Activated effector memory CD4-positive, alpha-beta T cell treated with anti-CD3 and anti-CD28 coated beads, Interleukin-2, amount 50 U/mL, for 16 hours (primary cell): Measurements from ENCODE around the gene HEPACAM2.

ENCODE experiments used
- DNase-seq: peaks from one replicate; pipeline ENCODE4 v3.0.0-alpha.2; 2020

HEPACAM2 gene

DNA sequence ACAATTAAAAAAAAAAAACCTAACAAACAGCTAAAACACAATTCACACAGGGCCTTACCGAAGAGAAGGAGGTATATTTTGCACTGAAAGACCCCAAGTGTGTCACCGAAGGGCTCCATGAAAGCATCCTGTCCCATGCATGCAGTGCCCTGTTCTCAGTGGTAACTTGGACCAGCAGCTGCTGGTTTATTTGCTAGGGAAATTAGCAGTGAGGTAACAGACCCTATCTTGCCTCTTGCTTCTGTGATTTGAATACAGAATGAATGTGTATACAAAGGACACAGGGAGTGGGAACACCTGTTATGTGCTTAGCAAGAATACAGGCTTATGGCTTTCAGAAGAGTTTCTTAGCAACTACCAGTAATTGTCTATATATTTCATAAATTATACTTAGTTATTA is at the start of gene HEPACAM2:
TSS of gene HEPACAM2 (minus strand) at position 160 of the 400 bp plus-strand sequence.
- DNase-seq, result no peak

DNA sequence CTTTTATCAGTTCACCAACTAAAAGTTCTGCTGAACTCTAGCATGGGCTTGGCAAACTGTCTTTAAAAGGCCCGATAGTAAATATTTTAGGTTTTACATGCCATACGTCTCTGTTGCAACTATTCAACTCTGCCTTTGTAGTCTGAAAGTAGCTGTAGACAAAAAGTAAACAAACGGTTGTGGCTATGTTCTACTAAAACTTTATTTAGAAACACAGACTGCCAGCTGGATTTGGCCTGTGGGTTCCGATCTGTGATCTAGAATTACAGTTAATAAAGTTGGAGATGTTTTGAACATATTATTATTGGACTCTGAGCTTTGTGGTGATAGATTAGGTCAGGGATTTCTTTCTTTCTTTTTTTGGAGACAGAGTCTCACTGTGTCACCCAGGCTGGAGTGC is 39.0 kb upstream of the HEPACAM2 start:
- DNase-seq, result no peak

DNA sequence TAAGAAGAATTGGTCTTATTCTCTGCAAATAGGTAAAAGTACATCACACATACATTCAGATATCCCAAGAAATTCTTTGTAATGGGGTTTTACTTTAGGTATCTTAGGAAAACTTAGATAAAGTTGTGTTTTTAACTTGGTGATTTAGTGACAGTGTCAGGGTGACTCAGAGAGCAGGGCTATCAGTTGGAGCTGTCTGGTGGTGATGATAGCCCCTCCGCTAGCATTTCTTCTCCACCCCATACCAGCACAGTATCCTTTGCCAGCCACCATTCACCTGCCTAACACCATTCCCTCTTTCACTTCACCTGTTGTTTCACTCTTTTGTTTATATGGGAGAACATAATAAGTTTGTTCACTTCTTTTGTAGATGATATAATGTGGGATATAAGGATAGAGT is 36.3 kb upstream of the HEPACAM2 start:
- no peak for DNase-seq

DNA sequence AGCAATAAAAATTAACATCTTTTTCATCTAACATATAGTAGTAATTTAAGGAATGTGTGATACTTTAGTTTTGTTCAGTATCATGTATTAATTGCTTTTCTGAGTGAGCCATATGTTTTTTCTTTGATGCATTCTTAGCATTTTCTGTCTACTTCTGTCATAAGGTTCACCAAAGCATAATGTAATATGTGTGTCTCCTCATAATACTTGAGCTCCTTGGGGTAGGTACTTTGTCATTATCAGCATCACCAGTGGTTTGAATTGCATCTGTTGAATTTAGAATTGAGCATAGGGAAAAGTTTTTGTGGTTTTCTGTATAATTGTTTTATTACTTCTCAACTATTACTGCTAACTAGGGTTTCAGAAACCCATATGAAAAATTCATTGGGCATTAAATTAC is 32.4 kb upstream of the HEPACAM2 start:
- DNase-seq, result no peak

DNA sequence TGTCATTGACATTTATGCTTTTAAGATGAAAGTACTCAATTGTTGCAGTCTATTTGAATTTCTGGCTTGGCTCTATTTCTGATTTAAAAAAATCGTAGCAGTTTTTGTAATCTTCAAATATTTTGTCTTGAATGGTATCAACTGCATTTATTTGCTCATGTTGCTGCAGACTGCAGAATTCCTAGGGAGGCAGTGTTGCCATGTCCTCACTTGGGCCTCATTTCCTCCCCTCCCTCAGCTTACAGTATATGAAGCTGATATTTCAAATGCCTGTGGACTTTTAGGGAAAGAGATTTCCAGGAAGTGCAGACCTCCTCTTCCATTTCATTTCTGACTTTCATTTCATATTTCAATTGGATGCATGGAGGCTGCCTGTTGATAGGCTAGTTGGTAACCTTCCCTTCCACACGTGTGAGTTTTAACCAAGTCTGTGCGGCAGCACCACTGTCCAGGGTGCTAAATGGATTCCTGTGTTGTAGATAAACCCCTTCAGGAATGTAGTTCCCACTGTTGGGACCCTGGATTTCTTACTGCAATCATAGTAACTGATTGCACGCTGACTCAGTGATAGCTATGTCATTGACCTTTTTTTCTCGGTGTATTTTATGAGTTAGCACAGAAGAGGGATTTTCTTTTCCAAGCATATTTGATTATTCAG is 23.4 kb upstream of the HEPACAM2 start:
- no peak for DNase-seq

DNA sequence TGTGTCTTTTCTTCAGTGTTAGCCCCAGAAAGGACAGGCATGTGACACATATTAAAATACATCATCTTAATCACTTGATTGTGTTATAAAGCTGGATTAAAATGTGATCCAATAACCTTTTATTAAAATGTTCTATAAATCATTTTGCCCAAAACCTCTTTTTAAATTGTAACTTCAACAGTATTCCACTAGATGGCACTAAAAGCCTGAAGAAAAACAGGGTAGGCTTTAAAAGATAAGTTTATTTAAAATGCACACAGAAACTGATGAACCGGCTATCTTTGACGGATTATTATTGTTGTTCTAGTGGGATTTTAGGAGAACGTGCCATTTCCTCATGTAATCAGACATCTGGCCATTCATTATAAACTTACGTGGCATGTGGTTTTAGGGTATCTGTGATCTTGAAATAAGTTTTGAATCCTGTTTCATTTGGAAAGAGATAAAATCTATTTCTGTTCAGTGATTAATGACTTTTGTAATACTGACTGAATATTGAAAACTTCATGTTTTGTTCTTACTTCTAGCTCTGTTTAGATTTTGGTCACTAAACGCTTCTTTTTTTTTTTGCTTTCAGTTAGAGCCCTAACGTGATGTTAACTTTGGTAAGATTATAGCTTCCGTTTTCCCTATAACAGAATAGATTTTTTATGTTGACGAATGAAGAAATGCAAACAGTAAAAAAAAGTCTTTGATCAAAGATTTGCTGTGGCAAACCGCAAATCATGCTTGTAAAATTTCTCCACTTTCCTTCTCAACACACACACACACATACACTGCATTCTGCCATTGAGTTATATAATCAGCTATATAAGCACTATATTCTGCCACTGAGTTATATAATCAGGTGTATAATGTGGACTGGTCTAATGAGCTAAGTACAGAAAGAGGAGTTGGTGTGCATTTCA is 19.5 kb upstream of the HEPACAM2 start:
- no peak for DNase-seq

DNA sequence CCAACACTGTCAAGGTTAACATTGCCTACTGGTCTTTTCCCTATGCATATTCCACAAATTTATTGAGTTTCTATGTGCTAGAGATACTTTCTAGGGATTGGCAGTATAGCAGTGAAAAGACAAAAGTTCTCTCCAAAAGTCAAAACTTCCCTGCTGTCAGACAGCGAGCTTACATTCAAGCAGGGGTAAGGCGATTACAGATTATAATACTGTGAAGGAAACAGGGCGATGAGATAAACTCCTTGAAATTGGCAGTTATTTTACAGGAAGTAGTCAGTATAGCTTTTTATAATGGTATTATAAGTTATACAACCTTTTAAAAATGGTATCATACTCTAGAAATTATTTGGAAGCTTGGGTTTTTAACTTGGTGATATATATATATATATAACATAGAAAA is 15.8 kb upstream of the HEPACAM2 start:
- DNase-seq, result no peak

DNA sequence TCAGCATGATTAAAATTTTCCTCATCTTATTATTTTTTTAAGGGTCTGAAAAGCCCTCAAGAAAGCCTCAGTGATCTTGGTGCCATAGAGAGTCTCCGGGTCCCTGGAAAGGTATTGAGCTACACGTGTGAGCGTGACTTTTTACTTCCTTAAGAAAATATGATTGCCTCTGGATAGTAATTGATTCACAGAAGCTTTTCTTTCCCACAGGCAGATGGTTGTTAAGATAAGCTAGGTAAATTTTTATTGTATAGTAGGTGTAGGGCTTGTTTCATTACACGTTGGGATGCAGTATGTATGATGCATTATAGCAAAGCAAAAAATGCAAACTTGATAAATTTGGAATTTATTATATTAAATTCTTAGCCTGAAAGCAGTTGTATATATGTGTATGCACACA is 13.6 kb upstream of the HEPACAM2 start:
- no peak for DNase-seq

DNA sequence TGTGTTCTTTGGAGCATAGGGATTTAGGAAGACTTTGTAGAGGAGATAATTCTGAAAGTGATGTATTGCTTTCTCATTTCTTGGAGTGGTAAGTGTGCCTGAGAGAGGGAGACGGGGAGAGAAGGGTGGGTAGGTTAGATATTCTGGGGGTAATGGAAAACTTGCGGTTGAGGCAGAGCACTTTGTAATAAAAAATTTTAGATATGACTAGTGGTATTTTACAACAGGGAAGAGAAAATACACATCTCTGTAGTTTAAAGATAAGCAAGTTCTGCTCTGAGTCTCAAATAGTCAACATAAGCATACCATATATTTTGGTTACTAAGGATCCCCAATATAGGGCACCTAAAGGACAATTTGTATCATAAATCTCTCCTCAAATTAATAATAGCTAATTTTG is 12.5 kb upstream of the HEPACAM2 start:
- DNase-seq, result no peak

DNA sequence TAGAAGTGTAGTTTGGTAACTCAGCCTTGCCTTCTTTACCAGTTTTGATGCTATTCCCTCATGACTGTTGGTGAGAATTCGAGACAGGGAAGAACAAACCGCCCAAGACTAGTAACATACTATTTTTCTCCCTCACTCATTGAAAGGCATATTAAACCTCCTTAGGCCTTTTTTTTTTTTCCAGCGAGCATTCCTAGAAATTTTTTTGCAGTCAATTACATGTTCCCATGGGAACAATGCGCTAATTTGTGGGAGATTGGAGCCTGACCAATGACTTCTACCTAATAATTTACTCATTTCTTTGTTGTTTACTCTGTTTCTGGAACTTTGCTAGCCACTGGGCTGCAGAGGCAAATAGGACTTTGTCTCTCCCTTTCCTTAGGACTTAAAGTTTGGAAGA is 11.9 kb upstream of the HEPACAM2 start:
- no peak for DNase-seq

DNA sequence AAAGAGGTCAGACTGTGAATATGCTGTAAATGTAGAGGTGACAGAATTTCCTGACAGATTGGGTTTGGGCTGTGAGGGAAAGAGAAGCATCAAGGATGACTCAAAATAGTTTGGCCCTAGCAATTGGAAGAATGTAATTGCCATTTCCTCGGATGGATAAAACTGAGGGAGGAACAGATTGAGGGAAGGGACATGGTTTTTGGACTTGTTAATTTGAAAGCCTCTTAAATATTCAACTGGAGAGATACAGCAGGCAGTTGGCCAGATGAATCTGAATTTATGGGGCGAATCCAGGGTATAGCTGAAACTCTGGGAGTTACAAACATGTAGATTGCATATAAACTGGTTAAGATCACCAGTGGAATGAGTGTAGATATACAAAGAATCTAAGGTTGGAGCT is 9.3 kb upstream of the HEPACAM2 start:
- DNase-seq, result no peak

DNA sequence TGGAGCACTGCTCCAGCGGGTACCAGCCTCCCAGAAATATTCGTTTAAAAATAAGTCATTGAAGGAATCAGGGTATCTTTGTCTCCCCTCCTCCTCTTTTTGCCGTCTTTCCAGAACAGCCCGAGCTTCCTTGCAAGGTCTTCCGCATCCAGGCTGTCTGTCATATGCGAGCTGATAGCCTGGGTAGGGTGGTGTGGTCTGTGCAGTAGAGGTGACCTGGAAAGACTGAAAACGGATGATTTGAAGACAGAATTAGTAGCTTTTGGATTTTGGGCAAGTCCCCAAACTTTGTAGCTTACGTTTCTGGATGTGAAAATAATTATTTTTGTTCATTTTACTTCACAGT is 6.4 kb upstream of the HEPACAM2 start:
- no peak for DNase-seq

DNA sequence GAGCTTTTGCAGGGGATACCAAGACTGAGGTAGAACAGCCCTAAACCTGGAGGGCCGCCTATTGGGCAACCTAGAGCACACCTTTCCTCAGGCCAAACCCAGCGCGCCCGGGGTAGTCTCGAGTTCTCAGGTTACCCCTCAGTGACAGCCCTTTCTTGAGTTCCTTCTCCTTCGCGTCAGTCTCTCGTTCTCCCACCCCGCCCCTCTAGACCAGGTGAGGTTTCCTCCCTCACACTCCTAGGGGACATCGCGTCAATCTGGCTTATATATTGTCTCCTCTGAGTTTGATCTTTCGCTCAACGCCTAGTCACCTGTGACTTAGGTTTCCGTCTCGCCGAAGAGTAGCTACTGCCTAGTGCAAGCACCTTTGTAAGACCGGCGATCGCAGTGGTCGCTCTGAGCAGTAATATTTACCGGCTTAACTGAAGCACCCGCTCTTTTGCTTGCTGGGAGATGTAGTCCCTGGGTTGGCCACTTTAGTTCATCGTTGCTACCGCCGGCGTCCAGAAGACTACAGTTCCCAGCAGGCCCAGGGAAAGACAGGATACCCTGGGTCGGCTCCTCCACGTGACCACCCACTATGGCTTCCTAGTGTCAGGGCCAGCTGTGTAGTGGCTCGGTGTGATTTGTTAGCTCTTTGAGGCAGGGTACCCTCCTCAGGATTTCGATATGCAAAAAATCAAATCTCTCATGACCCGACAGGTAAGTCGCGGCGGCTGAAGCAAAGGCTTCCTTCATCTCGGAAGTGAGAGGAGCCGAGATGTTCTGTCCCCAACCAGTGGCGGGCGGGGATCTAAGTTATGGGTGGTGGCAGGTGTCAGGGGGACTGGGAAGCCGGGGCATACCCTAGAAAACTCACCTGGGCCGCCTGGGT is 5.8 kb upstream of the HEPACAM2 start, which contains the start of gene VPS50:
TSS of gene VPS50 (plus strand) at position 568 of the 874 bp plus-strand sequence. CDS start at position 670, 102 bp downstream.
- DNase-seq, result peak; percentile 97

DNA sequence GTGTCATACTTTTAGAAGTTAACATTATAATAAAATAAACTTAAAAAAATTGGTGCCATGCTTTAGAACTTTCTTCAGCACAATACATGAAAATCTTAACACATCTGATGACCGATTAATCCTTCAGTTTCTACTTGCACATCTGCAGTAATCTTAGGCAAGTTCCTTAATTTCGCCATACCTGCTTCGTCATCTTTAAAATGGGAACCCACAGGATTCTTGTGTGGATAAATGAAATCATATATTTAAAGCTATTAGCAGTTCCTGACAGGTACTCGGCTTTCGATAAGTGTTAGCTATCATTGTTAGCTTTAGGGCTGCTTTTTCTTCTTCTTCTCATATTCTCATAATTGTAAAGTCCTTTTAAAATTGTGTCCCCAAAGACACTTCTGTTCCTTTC is 5.0 kb upstream of the HEPACAM2 start:
- no peak for DNase-seq

DNA sequence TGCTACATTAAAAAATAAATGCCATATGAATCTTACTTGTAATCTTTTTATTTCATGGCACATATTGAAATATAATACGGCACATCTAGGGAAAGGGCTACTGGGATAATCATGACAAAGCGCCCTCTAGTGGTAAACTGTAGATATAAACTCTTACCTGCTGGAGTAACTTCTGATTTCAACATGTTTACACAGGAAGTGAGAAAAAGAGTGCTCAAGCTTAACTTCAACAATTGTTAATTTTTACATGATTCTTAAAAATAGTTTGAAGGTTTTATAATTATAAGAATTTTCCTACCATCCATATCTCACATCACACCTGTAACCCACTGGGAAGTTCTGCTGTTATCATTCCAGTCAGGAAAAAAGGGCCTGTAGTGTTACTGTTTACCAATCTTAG is 2.0 kb upstream of the HEPACAM2 start:
- no peak for DNase-seq

DNA sequence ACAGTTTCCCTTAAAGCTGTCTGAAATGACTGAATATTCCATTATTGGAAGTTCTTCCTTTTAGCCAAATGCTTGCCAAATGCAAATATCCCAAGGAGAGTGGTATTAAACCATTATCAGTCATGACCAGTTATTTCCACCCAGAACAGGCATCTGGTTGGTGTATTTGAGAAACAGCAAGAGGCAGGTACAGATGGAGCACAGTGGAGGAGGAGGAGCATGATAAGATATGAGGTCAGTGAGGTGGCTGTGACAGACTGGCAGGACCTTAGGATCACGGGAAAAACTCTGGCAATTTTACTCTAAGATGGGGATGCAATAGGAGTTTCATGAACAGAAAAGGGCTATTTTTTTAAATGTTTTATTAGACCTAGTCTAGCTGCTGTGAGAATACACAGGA is 6.4 kb downstream of the HEPACAM2 start:
- no peak for DNase-seq

DNA sequence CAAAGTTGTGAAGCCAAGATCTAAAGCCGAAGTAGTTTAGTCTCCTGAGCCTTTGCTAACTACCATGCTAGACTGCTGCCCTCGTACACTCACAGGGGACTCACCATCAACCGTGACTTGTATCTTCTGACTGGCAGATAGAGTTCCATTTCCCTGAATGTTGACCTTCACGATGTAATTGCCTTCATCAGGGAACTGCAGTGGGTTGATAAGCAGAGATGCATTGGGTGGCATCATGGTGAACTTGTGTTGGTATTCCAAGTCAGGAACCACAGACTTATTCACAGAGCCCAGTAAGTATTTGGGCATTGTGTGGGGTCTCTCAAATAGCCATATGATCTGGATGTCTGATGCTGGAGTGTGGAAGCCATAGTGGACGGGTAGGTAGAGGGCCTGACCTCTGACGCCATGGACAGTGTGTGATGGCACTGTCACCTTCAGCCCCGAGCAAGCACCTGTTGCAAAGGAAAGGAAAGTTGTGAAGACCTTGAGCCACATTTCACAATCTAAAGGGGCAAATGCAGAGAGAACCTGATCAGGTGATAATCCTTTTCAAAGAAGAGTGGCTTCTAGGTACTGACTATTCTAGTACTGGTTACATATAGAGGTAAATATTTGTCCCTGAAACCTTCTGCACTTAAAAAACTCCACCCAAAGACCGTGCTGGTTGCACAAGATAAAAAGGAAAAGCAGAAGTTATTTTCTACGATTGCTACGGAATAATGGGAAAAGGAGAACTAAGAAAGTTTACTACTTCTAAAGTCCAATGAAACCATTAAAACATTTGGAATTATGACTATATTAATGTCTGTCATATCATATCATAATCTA is 7.1 kb downstream of the HEPACAM2 start:
- no peak for DNase-seq

DNA sequence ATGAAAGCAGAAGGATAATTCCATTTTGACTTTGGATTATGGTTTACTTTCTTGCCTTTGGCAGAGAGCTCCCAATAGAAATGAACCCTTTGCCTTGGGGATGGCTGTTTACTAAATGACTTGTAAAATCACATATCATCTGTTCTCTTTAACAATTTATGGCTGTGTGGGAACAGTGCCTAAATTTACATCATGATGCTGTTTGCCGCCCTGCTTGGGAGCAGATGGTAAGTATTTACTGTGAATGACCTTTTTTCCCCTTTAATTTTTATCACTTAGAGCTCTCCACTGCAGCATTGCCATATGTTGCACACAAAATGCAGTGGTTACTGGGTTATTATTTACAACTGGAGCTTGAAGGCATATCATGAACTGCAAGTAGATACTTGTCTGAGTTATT is 13.4 kb downstream of the HEPACAM2 start:
- DNase-seq, result no peak

DNA sequence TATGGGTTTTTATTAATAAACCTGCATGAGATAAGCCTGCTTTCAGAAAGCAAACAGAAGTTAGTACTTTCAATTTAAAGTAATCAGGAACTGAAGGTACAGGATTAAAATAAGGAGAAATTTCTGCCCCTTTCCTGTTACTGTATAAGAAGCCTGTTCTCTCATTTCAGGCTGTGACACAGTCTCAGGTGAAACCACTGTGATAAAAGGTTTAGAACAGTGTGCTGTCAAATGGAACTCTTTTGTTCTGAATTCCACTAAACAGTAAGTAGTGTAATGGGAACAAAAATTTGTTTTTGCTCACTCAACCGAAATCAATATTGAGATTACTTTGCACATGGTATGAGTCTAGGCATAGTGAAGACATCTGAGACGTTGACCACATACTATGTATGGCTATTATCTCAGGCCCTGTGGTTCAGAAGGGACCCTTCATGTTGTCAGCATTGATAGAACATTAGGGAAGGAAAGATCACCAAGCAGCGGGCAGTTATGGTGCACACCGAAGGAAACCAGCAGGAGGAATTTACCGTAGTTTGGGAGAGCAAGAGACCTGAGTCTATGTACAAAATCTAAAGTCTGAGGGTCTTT is 14.9 kb downstream of the HEPACAM2 start:
- no peak for DNase-seq

DNA sequence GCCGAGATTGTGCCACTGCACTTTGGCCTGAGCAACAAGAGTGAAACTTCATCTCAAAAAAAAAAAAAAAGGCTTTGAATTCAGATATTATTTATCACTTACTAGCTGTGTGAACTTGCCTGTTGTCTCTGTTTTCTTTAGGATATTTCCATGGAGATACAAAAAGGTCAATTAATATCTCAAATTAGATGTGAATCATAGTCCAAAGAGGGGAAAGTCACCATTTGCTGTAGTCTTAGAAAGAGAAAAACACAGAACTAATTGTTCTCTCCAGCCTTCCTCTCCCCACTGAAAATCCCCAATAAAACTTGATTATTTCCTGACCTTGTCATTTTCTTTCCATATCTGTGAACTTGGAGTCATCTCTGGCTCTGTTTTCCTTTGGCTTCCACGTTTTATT is 21.2 kb downstream of the HEPACAM2 start:
- DNase-seq, result no peak

DNA sequence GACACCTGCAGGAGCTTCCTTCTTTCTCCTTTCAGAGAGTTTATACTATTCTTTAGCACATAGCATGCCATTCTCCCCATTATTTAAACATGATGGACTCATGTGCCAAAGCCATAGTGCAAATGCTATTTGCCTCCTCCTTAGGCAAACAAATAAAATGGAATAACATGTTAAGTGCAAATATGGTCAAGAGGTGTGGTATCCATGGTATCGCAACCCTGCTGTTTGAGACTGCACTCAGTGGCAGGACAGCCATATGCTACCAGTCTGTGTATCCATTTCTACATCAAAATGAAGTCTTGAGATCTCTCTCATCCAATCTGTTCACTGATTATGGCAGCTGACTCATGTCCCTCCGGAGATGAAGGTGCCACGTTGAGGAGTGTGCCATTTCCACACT is 22.8 kb downstream of the HEPACAM2 start:
- no peak for DNase-seq

DNA sequence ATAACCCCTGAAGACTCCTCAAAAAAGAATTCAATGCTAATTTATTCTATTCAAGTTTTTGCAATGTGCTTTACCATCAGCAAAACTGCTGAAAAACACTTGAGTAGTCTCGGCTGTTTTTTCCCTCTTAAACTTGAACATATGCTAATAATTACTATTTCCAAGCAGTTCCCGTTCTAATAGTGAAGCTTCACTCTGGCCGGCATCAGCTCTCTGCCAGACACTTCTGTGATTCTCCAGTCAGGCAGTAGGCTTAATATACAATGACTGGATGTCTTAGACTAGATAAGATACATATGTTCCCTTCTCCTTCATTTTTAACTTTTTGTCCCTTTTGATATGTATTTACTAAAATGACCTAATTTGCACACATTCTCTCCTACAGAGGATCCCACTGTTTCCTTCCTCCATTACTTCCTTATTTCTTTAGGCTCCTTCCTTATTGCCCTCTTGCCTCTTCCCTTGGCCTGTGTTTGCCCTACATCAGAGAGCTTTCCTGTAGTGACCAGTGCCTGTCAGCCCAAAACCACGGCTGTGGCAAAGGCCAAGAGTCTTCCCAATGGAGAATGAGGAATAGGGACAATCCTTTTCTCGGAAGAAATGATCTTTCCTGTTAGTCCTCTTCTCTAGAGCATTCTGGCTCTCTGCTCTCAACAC is 23.5 kb downstream of the HEPACAM2 start:
- no peak for DNase-seq
